ENCODE measurements around the gene TNFRSF14. TPM values are rescaled to one million over a fixed set of nuclear protein-coding genes. Genes with fewer than 3 reads are reported as not detected.
A peak's percentile ranks its signal among the peaks of the same experiment; 100 is the strongest.

TNFRSF14 gene
- total and polyA plus RNA-seq, 9 of the 15 experiments (the other 6 are each of a cell fraction or from before 2014, with no cell fraction given) = 0.11 to 2.3 (median 0.68) TPM; not detected in 2

- TF ChIP-seq REST (IDR thresholded peaks at IDR 0.05; ENCODE audit: borderline replicate concordance) (peak; percentile 64), REST (CRISPR knock-in tag; IDR thresholded peaks at IDR 0.05; ENCODE audit: low read depth) (no peak), VEZF1 (CRISPR knock-in tag; IDR thresholded peaks at IDR 0.05) (peak; percentile 40; the same call in 1 of the 2 replicates), ELF2 (CRISPR knock-in tag; IDR thresholded peaks at IDR 0.05) (no peak), PRMT5 (CRISPR knock-in tag; IDR thresholded peaks at IDR 0.05) (no peak), SNIP1 (IDR thresholded peaks at IDR 0.05; ENCODE audit: low read depth) (no peak), SMARCE1 (IDR thresholded peaks at IDR 0.05) (peak; percentile 13; the same call in 1 of the 2 replicates), CREB5 (CRISPR knock-in tag; IDR thresholded peaks at IDR 0.05) (no peak)
- TF ChIP-seq, protein P1, sequence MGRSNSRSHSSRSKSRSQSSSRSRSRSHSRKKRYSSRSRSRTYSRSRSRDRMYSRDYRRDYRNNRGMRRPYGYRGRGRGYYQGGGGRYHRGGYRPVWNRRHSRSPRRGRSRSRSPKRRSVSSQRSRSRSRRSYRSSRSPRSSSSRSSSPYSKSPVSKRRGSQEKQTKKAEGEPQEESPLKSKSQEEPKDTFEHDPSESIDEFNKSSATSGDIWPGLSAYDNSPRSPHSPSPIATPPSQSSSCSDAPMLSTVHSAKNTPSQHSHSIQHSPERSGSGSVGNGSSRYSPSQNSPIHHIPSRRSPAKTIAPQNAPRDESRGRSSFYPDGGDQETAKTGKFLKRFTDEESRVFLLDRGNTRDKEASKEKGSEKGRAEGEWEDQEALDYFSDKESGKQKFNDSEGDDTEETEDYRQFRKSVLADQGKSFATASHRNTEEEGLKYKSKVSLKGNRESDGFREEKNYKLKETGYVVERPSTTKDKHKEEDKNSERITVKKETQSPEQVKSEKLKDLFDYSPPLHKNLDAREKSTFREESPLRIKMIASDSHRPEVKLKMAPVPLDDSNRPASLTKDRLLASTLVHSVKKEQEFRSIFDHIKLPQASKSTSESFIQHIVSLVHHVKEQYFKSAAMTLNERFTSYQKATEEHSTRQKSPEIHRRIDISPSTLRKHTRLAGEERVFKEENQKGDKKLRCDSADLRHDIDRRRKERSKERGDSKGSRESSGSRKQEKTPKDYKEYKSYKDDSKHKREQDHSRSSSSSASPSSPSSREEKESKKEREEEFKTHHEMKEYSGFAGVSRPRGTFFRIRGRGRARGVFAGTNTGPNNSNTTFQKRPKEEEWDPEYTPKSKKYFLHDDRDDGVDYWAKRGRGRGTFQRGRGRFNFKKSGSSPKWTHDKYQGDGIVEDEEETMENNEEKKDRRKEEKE (IDR thresholded peaks at IDR 0.05; ENCODE audit: borderline replicate concordance in 1 of 2, control insufficient read depth in 1 of 2, low read depth in 2 of 2, low read length in 1 of 2) = no peak
- TF ChIP-seq, protein P2, sequence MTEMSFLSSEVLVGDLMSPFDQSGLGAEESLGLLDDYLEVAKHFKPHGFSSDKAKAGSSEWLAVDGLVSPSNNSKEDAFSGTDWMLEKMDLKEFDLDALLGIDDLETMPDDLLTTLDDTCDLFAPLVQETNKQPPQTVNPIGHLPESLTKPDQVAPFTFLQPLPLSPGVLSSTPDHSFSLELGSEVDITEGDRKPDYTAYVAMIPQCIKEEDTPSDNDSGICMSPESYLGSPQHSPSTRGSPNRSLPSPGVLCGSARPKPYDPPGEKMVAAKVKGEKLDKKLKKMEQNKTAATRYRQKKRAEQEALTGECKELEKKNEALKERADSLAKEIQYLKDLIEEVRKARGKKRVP (CRISPR knock-in tag; IDR thresholded peaks at IDR 0.05) = no peak
Measured at GRCh38 chr1:2556277-2556677, at the start of gene TNFRSF14 (continued).
